Amygdala (tissue), 56 donors: Measurements from ENCODE around the gene FGF14.

ENCODE experiments used
- DNase-seq, 56 donors: peaks; one replicate each; lab custom pipeline; 2025; lab: John Stamatoyannopoulos, UW

FGF14 gene

DNA sequence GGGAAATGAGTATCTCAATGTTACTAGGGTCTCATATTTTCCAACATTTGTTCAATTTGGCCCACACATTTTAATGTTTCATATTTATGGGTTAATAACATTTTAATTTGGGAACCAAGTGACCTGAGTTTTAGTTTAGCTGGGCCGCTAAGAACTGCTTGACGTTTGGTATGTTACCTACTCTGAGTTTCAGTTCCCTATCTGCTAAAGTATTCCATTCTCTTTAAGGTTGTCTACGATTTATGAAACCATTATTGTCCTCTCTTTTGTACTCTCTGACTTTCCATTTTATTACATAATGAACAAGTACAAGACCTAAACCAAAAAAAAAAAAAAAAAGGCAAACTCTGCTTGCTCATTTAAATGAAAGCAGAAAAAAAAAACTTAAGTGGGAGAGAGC, 89.9 kb downstream of the FGF14 start:
- no peak for DNase-seq

DNA sequence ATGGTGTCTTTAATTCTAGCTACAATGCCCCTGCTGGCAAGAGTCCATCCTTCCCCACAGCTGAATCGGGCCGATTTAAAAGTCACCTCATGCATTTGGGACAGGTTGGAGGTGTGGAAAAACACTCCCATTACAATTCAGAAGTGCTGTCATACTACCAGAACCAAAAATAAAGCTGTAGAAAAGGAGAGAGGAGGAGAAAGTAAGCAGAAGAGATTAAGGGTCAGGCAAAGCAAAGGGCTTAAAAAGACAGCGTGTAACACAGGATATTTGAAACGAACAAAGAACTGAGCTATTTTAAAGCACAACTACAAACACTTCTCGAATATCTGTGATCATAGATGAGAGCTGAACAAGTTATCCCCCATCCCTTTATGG, 90.4 kb downstream of the FGF14 start:
- DNase-seq, result no peak

DNA sequence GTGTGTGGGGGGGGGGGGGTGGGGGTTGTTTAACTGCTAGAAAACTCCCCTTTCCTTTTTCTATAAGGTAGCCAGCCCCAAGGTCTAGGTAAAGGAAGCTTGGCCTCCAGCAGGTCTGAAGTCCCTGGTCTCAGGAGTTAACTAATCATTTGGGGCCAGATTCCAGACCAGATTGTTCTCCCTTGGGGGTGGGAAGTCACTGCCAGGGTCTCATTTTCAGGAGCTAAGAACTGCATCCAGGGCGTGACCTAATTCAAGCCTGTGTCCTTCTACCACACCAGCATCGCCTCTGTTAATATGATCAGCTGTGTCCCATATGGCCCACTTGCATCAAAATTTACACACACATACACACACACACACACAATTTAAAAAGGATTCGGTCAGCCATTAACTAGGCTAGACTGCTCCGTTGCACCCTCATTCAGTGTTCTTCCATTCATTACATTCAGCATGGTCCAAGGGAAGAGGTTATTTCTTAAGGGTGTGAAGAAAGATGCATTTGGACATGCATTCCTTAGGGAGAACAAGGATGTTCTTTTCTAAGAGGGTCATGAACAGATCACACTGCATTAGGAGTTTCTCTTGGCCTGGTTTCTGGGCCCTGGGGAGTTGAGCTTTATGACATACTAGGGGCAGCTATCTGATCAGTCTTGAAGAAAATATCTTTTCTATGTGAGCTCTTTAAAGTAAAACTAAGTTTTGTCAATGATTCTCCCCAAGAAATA, 91.0 kb downstream of the FGF14 start:
- no peak for DNase-seq

DNA sequence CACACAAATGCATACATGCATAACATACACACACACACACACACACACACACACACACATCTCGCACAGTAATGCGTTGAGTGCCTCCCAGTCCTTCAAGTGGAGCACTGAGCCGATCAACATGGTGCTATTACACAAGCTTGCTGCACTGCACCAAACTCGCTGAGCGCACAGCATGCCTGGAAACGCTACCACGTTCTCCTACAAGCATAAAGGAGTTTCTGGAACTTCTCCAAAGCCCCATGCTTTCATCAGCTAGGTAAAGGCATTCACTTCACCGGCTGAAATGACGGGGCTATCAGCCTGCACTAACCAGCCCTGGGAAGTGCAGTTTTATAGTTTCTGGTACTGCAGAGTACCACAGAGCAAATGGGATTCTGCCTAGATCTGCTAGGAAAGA, 92.7 kb downstream of the FGF14 start:
- peak in 5 of 56 donors; percentile 2 to 13 (median 10) for DNase-seq

DNA sequence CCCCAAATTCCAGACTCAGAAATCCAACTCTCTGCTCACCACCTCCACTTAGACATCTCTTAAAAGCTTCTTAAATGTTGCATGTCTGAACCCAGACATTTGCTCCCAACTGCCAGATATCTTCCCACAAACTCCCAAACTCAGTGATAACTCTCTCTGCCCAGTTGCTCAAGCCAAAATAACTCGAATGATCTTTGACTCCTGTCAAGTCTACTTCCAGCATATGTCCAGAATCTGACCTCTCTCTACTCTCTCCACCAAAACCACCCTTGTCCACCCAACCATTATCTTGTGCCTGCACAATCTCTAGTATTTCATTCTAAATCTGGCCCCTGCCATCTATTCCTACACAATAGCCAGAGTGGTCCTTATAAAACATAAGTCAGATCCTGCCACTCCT, 99.3 kb downstream of the FGF14 start:
- DNase-seq, result no peak

DNA sequence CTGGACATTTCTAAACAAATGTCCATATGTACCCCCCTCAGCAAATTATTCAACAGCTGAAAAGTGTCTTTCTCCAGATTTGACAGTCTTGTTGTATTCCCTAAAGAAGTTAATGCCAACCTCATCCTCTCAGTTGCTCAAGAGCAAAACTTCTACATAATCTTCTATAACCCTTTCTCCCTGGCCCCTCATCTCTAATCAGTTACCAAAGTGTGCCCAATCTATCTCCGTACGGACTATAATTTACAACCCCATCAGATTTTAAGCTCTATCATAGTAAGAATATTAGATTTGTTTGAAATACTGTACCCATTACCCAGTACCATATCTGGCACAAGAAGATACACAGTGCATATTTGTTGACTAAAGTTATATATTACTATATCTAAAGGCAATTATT, 101.5 kb downstream of the FGF14 start:
- no peak for DNase-seq

DNA sequence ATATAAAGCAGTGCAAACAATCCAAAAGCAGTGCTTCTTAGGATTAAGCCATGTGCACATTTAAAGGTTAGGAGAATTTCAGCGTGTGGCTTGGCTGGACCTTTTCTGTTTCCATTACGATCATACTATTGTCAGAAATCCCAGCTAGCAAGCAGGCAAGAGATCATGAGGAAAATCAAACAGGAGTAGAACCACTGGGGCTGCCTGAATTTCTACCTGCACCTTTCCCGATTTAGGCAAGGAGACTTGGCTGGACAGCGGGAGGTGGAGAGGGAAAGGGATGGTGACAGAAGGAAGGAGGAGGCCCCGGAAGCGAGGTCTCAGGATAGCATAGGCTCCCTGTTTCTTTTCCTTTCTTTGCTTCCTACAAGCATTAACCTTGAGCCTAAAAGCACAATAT, 102.5 kb downstream of the FGF14 start:
- no peak for DNase-seq

DNA sequence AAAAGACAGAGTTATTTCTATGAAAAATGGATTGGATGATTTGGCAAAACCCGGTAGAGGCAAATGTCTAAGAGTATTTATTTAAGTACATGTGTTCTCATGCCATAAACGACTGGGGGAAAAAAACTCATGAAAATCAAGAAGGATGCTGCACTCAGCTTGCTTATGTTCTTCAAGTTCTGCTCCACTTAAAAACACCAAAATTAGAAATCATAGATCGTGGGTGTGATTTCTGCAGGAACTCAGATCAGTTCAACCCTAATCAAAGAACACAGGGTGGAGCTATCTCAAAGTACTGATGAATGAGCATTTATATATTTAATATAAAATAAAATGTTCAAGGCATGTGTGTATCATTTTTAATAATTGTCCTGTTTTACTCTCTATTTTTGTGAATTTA, 103.8 kb downstream of the FGF14 start:
- no peak for DNase-seq

DNA sequence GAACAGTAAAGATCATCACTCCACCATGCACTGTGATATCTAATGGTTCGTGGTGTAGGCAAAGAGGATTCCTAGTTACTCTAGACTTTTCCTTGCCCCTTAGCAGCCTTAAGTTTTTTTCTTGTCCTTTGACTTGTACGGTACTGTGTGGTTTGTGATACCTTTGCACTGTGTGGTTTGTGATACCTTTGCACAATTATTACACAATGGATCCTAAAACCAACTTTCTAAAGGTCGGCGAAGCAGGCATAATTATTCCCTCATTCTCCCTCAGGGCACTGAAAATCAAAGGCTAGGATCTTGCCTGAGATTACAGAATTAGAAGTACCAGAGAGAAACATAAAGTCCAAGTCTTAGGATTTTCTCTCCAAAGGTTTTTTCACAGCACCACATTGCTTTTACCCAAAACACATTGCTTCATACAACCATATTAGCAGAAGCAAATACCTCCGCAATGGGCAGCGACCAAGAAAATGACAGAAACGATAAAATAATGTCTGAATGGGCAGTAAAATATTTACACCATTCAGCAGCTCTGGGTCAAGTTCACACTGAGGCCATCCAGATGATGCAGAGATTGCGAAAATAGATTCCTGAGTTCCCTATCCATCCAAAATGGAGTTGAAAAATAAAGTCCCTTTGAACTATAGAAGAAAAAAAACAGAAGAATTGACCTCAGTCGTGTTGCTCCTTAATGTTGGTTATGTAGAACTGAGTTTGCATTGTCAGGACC, 106.4 kb downstream of the FGF14 start:
- DNase-seq, result no peak

DNA sequence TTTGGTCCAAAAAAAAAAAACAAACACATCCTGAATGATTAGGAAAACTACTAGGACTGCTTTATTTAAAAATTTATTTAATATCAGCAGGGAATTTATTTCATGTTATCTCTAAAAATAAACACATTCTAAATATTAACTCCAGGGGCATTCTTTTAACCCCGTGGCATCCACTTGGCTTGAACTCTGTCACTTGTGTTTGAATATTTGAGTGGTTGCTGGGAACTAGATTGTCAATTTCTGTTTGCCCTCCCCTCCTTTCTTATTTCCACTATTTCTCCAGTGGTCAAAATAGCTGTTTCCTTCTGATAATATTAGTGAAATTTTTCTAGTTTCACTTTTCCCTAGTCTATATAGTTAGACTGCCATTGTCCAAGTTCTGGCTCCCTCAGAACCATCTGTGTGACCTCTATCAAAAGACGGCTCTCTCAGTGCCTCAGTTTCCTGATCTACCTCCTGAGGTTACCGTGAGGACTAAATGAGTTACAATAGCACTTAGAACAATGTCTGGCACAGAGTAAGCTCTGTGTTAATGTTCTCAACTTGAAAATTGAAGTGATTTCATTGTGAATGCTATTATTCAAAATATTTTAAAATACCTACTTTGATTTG, 107.3 kb downstream of the FGF14 start:
- no peak for DNase-seq

DNA sequence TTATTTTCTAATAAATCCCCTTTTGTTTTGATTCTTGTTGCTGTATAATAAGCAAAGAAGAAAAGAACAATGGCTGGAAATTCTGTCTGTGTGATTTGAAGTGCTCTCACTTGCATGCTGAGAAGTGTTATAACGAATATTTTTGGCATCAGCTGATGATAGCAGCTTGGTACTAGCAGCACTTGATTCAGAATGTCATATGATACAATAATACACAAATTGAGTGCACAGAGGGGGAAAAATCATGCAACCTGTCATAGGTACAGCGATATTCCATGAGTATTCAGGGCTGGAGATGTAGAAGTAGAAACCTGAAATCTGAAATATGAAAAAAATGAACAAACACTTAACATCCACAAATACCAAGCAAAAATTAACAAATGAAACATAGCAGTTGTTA, 108.1 kb downstream of the FGF14 start:
- DNase-seq, result no peak

DNA sequence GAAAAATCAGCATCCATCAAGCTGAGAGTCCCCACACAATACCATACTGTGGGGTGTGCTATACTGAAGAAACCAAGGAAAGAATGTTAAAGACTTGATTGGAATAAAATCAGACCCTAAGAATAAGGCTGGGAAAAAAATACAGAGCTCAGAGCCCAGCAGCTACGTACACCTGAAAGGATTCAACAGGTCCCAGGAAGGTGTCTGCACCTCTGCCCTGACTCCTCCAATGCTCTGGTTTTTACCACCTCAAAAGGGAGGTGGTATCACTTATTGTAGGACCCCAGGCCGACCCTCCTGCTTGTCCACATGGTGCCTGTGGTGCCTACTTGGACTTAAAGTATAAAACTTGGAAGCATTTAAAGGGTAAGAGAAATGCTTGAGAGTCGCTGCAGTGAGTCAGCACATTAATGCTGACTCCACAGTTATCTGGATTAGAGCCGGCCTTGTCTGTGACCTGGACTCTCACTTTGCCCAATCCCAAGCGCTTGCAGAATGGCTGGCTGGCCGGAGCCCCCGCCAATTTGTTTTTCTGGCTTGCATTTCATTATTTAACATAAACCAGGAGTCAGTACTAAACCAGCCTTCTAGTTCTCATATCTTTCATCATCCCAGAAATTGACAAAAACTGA, 110.1 kb downstream of the FGF14 start:
- no peak for DNase-seq

DNA sequence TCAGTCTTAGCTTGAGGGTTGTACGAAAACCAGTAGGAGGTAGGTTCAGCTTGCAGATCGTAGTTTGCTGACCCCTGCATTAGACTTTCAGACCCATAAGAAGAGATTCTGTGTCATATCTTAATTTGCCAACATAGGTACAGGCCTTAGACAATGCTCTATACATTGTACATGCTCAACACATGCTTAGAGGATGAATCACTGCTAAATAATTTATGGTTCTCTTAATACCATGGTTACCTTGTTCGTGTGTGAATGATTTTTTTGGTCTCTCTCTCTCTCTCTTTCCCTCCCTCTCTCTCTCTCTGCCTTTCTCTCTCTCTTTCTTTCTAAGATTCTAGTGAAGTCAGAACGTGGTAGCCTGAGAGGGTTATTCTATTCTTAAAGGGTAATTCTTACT, 112.2 kb downstream of the FGF14 start:
- no peak for DNase-seq

DNA sequence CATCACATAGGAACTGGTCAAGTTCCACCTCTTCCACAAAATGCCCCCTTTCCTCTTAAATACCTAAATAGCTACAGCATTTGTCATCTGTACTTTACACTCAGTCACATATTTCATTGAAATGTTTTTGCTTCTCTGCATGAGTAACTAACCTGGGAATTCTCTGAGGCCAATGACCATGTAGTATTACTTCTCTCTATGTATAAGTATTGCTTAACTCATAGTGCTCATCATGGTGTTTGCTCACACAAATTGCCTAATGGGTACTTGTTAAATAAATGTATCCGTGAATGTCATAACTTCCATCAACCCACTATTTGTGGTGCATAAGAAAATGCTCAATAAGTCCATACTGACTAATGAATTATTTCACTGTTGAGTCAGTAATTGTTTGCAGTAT, 115.5 kb downstream of the FGF14 start:
- DNase-seq, result no peak

DNA sequence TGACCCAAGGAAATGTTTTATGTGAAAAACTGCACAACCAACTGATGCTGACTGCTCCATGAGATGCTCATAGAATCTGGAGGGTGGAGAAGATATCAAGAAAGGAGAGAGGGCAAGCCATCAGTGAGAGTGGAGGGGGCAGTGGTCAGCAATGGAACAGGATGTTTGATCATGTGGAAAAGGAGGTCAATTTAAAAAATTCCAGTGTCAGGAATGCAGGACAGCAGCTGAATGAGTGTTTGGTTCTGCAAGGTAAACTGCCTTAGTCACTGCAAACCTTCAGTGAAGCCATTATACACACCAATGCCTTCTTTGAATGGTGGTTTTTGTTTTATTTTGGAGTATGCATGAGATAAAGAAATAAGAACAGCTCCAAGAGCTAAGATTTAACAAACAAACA, 121.5 kb downstream of the FGF14 start:
- no peak for DNase-seq

DNA sequence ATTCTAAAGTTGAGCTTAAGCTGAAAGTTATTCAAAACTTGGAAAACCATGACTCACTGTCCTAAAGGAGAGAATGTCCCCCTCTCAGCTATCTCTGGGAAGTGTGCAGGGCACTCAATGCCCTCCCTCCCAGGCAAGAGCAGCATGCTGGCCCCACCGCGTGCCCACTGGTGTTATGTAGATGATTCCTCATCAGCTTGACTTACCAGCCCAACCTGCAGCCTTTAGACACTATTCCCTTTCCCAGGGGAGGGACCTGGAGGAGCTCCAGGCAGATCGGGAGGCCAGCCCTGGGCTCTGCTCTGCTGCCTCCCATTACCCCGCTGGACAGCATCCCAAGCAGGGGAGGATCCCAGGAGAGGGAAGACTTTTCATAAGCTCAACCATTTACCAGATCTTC, 124.6 kb downstream of the FGF14 start:
- no peak for DNase-seq

DNA sequence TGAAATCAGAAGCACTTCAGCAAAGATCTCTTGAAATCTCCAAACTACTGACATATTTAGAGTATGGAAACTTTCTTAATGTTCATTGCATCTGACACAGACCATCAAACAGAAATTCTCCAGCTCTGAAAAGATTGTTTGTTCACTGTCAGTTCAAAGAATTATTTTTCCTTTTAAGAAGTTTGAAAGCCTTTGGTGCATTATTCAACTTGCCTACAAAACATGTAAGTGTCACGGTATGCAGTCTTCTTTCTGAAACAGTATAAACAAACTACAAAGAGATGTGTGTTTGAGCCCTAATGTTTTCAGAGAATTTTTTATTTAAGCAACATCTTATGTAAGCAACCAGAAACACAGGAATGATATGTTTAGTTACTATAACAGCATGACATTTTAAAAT, 125.4 kb downstream of the FGF14 start:
- DNase-seq, result no peak

DNA sequence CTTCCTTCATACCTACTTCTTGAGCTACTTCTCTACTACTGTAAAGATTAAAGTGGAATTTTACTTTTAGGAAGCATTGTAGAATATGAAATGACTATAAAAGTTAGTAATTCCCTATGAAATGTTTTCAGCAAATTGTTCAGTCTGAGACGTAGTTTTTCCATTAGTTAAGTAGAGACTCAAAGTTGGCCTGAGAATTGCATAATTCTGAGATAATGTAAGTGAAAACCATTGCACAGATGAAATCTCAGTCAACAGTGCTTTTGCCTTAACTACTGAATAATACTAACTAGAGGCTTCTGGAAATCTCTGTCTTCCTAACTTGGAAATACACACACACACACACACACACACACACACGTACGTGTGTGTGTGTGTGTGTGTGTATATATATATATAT, 125.9 kb downstream of the FGF14 start:
- no peak for DNase-seq

DNA sequence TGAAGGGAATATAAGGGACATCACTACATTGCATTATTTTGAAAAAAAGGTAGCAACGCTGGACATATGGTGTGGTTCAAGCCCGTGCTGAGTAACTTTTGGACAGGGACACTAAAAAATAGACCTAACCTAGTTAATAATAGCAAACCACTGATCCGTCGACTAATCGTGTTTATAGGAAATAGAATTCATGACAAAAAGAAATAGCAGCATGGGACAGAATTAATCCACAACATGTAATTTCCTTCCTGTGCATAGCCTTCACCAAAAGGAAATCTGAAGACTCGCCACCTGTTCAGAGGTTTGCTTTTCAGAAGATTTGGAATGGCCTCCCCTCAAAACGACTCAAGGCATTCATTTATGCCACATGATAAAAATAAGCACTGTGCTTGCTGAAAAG, 128.7 kb downstream of the FGF14 start:
- DNase-seq, result no peak

DNA sequence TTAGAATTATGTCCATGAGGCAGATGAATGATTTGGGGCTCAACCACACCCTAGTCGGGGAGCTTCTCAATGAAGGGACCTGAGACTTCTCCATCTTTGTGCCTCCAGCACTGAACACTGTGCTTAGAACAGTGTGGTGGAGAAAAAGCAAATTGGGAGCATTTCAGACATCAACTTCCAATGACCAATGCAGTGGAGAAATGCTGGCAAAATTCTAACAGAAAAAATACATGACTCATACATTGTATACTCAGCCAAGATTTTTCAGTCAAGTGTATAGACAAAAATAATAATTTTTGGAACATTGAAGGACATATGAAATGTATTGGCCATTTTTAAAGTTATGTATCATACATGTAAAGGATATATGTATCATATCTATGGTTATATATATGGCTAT, 134.7 kb downstream of the FGF14 start:
- no peak for DNase-seq

DNA sequence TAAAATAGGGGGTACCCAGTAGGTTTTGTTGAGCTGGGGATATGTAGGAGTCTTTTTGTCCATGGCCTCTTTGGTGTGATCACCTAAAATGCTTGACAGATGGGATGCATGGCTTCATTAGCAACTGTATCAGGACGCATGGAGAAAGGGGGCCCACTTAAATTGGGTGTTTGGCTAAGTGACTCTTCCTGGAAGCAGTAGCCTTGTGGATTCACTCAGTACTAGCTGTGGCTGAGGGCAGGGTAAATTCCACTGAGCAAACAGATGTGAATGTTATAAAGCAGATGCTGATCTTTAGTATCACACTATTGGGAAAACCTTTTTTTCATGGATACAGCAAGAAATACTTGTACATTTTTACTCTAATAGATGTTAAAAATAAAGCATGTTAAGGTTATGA, 140.0 kb downstream of the FGF14 start:
- DNase-seq, result no peak

DNA sequence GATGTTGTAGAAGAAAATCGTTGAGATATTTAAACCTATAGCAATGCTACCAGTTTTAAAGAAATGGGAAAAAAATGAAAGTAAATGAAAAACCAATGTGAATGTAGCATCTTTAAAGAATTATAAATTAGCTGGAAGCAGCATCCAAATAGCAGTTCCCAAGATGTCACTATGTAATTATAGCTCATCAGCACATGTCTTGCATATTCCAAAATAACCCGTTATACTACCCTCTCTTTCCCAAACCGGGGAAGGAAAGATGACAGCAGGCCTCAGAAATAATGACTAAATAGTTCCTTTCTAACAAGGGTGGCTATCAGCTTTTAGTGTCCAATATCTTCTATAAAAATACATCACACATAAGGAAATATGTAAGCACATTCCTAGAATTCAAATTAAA, 140.5 kb downstream of the FGF14 start:
- no peak for DNase-seq
